Fibroblast of lung (primary cell): ENCODE results near the gene OTOP2.

ENCODE experiments used
- CTCF ChIP-seq, 2 donors: IDR thresholded peaks in 1 of 2; conservative IDR thresholded peaks in 1 of 2; 1 replicate in 1 of 2; 2 replicates in 1 of 2; pipeline ENCODE4 v1.5.1; 2011 to 2012; ENCODE audit warnings: low read length in 2 of 2, control low read depth in 1 of 2, inconsistent platforms in 1 of 2, low read depth in 1 of 2, mild to moderate bottlenecking in 1 of 2
- EZH2 ChIP-seq: IDR thresholded peaks from 2 replicates; pipeline ENCODE4 v1.5.1; 2012; ENCODE audit warnings: low read length, control low read depth, mild to moderate bottlenecking; ENCODE audit errors: missing control alignments

GRCh38 chr17:74945543-74945942 lies 21.5 kb downstream of the OTOP2 start:
- TF ChIP-seq CTCF (conservative IDR thresholded peaks at IDR 0.05 in 1 of 2, IDR thresholded peaks at IDR 0.05 in 1 of 2; ENCODE audit: low read depth in 1 of 2, low read length in 2 of 2) = no peak
- no peak for TF ChIP-seq EZH2
